Measurements from ENCODE around the gene STK38. TPM values are rescaled to one million over a fixed set of nuclear protein-coding genes. Genes with fewer than 3 reads are reported as not detected.

Gene STK38
- total RNA-seq, 1 donor from 2014 or later: 51.6 TPM

DNA sequence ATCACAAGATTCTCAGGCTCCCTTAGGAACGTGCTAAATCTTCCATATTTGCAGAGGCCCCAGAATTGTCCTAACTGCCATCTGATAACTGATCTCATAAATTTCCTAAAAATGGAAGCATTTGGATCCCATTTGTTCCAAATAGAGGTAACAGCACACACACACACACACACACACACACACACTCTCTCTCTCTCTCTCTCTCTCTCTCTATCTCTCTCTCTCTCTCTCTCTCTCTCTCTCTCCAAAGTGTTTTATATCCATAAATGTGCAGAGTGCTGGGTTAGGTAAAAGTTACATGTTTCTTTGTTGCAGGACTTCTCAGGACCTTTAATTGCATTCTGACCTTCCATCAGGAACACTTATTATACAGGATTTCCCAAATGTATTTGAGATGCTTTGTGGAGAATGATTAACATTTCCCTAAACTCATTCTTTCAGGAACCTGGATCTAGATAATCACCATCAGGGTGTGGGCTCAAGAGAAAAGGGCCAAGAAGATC, 8.5 kb upstream of the STK38 start:
- no peaks in the 10 kb centered on the region for H3K36me3 Mint-ChIP-seq (ENCODE audit: unreplicated experiment)
- no peaks in the 10 kb centered on the region for H3K9me3 Mint-ChIP-seq (ENCODE audit: unreplicated experiment)
- H3K4me1 Mint-ChIP-seq (ENCODE audit: unreplicated experiment): peaks cover 4% of the 10 kb centered on the region
- H3K4me3 Mint-ChIP-seq (ENCODE audit: unreplicated experiment): no peak overlapping the region
- no peak for DNase-seq (ENCODE audit: extremely low spot score, unreplicated experiment)
- TF ChIP-seq CTCF (IDR thresholded peaks at IDR 0.05): no peak
- no peak overlapping the region for H3K27ac Mint-ChIP-seq (ENCODE audit: unreplicated experiment)
- no peaks in the 10 kb centered on the region for H3K27me3 Mint-ChIP-seq (ENCODE audit: unreplicated experiment)

- Mint-ChIP-seq H3K27ac (ENCODE audit: unreplicated experiment) (no peak overlapping the region), H3K4me3 (ENCODE audit: unreplicated experiment) (no peak overlapping the region), H3K9me3 (ENCODE audit: unreplicated experiment) (no peaks in the 10 kb centered on the region), H3K36me3 (ENCODE audit: unreplicated experiment) (no peaks in the 10 kb centered on the region), H3K4me1 (ENCODE audit: unreplicated experiment) (peaks cover 14% of the 10 kb centered on the region), H3K27me3 (ENCODE audit: unreplicated experiment) (no peaks in the 10 kb centered on the region)
- no peak for DNase-seq (ENCODE audit: extremely low spot score, unreplicated experiment)
- no peak for TF ChIP-seq CTCF (IDR thresholded peaks at IDR 0.05)
Observed at GRCh38 chr6:36550473-36551000, 3.3 kb upstream of the STK38 start.

DNA sequence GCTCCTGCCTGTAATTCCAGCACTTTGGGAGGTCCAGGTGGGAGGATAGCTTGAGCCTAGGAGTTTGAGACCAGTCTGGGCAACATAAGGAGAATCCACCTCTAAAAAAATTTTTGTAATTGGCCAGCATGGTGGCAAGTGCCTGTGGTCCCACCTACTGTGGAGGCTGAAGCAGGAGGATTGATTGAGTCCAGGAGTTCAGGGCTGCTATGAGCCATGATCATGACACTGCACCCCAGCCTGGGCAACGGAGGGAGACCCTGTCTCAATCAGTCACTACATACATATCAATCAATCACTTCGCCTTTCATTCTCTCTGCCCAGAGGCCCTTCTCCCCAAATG, 1.1 kb upstream of the STK38 start:
- H3K4me1 Mint-ChIP-seq (ENCODE audit: unreplicated experiment): peaks cover 28% of the 10 kb centered on the region
- H3K9me3 Mint-ChIP-seq (ENCODE audit: unreplicated experiment): no peaks in the 10 kb centered on the region
- DNase-seq (ENCODE audit: extremely low spot score, unreplicated experiment): no peak
- no peak overlapping the region for H3K4me3 Mint-ChIP-seq (ENCODE audit: unreplicated experiment)
- no peaks in the 10 kb centered on the region for H3K27me3 Mint-ChIP-seq (ENCODE audit: unreplicated experiment)
- peaks cover 2% of the 10 kb centered on the region for H3K36me3 Mint-ChIP-seq (ENCODE audit: unreplicated experiment)
- no peak overlapping the region for H3K27ac Mint-ChIP-seq (ENCODE audit: unreplicated experiment)
- TF ChIP-seq CTCF (IDR thresholded peaks at IDR 0.05): no peak

DNA sequence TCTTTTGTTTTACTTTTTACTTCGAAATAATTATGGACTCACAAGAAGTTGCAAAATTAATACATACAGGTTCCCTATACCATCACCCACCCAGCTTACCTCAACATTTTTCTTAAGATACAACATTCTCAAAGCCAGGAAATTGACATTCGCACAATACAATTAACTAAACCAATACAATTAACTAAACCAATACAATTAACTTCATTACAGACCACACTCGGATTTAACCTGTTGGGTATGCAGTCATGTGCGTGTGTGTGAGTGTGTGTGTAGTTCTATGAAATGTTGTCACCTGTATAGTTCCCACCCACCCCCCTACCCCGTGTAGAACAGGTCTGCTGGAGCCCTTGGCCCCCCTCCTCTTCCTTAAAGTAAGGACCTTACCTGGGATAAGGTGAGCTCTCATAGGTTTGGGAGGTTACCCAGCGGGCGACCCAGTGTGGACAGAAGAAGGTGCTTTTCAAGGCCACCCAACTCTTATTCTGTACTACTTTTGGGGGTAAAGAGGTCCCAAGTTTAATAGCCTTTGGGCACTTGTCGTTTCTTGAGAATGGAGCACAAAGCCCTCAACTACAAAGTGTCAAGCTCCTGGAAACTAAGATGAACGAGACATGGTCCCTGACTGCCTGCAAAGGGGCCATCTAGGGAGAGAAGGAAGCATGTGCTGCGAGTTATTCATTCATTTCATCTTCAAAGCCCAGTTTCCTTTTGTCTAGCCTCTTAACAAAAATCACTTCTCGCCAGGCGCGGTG, 544 bp upstream of the STK38 start:
- Mint-ChIP-seq H3K27me3 (ENCODE audit: unreplicated experiment) (no peaks in the 10 kb centered on the region), H3K4me1 (ENCODE audit: unreplicated experiment) (peaks cover 31% of the 10 kb centered on the region), H3K9me3 (ENCODE audit: unreplicated experiment) (no peaks in the 10 kb centered on the region), H3K27ac (ENCODE audit: unreplicated experiment) (peak overlapping the region; percentile 94), H3K36me3 (ENCODE audit: unreplicated experiment) (peaks cover 2% of the 10 kb centered on the region), H3K4me3 (ENCODE audit: unreplicated experiment) (peak overlapping the region; percentile 98)
- no peak for DNase-seq (ENCODE audit: extremely low spot score, unreplicated experiment)
- TF ChIP-seq CTCF (IDR thresholded peaks at IDR 0.05): no peak

DNA sequence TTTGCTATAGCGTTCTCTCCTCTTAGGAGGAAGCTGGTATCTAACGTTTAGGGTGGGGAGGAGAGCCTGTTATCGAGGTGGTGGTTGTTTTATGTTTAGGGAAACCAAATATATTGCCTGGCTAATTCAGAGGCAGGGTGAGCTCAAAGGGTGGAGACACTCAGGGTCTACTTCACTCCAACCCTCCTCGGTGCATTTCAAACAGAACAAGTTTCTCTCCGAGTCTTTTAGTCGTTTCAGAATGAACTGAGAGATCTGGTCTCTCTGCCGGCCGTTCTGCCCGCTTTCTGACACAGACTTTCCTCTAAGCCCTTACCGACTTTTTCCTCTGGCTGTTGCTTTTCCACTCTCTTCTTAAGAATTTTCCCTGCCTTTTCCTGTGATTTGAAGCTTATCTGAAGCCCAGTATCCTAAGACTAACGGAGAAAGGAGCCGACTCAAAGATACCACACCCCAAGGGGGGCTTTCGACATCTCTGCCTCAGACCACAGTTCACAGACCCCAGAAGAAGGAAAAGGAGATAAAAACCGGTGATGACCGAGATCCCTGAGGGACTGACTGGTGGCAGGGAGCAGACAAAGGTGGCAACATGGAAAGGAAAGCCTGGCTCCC, 865 bp downstream of the STK38 start:
- Mint-ChIP-seq H3K27ac (ENCODE audit: unreplicated experiment) (peak overlapping the region; percentile 94), H3K4me3 (ENCODE audit: unreplicated experiment) (peak overlapping the region; percentile 98), H3K9me3 (ENCODE audit: unreplicated experiment) (no peaks in the 10 kb centered on the region), H3K27me3 (ENCODE audit: unreplicated experiment) (no peaks in the 10 kb centered on the region), H3K36me3 (ENCODE audit: unreplicated experiment) (peaks cover 2% of the 10 kb centered on the region), H3K4me1 (ENCODE audit: unreplicated experiment) (peaks cover 43% of the 10 kb centered on the region)
- TF ChIP-seq CTCF (IDR thresholded peaks at IDR 0.05): no peak
- DNase-seq (ENCODE audit: extremely low spot score, unreplicated experiment): no peak
